Ovary (tissue), 3 donors: Measurements from ENCODE around the gene MCM9.
A peak's percentile ranks its signal among the peaks of the same experiment; 100 is the strongest.

Experiments used
- EP300 ChIP-seq: sonication (generic); formaldehyde crosslinking; IDR thresholded peaks from one replicate; pipeline ENCODE4 v1.6.1; 2017; ENCODE audit warnings: antibody characterized with exemption
- POLR2A ChIP-seq: fragments of 450-650 bp; IDR thresholded peaks from one replicate; pipeline ENCODE4 v1.6.1; 2017; ENCODE audit warnings: antibody characterized with exemption, mild to moderate bottlenecking, moderate library complexity
- TF ChIP-seq, protein P1 (sequence below), 3 donors: fragments of 450-650 bp in 2 of 3; fragments of 200-600 bp in 1 of 3; IDR thresholded peaks; one replicate each; pipeline versions ENCODE4 v1.5.1 to v1.8.0; 2016 to 2022; ENCODE audit warnings: antibody characterized with exemption in 3 of 3, mild to moderate bottlenecking in 1 of 3
- donor health status: DM: no; HTN: no; CAD: no.

DNA sequence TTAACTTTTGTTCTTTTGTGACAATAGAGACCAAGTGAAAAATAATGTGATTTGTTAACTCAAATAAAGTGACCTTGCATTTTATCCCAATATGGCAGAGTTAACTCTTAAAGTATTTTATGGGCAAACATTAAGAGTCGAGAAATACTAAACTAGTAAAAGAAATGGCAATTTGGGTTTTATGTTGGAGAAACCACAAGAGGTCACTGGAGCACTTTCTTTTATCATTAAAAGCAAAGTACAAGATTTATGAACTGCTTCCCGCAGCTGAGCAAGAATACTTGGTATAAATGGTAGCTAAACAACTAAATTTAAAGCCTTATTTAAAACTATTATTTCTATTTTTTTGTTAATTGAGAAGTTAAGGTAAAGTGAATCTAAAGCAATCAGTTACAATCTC is 33.5 kb upstream of the MCM9 start:
- TF ChIP-seq EP300: no peak
- no peak for TF ChIP-seq POLR2A
- TF ChIP-seq, protein P1, sequence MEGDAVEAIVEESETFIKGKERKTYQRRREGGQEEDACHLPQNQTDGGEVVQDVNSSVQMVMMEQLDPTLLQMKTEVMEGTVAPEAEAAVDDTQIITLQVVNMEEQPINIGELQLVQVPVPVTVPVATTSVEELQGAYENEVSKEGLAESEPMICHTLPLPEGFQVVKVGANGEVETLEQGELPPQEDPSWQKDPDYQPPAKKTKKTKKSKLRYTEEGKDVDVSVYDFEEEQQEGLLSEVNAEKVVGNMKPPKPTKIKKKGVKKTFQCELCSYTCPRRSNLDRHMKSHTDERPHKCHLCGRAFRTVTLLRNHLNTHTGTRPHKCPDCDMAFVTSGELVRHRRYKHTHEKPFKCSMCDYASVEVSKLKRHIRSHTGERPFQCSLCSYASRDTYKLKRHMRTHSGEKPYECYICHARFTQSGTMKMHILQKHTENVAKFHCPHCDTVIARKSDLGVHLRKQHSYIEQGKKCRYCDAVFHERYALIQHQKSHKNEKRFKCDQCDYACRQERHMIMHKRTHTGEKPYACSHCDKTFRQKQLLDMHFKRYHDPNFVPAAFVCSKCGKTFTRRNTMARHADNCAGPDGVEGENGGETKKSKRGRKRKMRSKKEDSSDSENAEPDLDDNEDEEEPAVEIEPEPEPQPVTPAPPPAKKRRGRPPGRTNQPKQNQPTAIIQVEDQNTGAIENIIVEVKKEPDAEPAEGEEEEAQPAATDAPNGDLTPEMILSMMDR (IDR thresholded peaks at IDR 0.05): peak in 2 of 3 donors; percentile 11 to 44
